ENCODE data around the gene NR1I2.

Gene NR1I2

GRCh38 chr3:119800844-119801243, 18.9 kb downstream of the NR1I2 start:
- Histone ChIP-seq H3K4me3 (ENCODE audit: low read length, poor library complexity, severe bottlenecking) (no peak overlapping the region), H3K9me3 (ENCODE audit: insufficient read depth, low read depth, low read length) (no peaks in the 10 kb centered on the region), H3K4me1 (ENCODE audit: insufficient read depth, low read length, poor library complexity, severe bottlenecking) (no peaks in the 10 kb centered on the region), H3K36me3 (ENCODE audit: insufficient read depth, low read length) (no peaks in the 10 kb centered on the region), H3K9ac (ENCODE audit: low read depth, low read length, poor library complexity, severe bottlenecking) (no peak overlapping the region), H2AFZ (ENCODE audit: low read length) (no peak overlapping the region), H3K4me2 (ENCODE audit: low read depth, low read length, poor library complexity, severe bottlenecking) (no peak overlapping the region), H3K79me2 (ENCODE audit: insufficient read depth, low read length) (no peaks in the 10 kb centered on the region), H3K27me3 (ENCODE audit: insufficient read depth, low read length, poor library complexity, severe bottlenecking) (no peaks in the 10 kb centered on the region), H3F3A (ENCODE audit: low read depth) (no peaks in the 10 kb centered on the region), H4K20me1 (ENCODE audit: insufficient read depth, low read length, poor library complexity, severe bottlenecking) (no peaks in the 10 kb centered on the region), H3K9me2 (replicated peaks; ENCODE audit: low read depth, low read length) (no peaks in the 10 kb centered on the region)
- TF ChIP-seq EZH2phosphoT487 (IDR thresholded peaks at IDR 0.05; ENCODE audit: borderline replicate concordance), result no peak
- TF ChIP-seq CTCF (conservative IDR thresholded peaks at IDR 0.05; ENCODE audit: low read length), result no peak

GRCh38 chr3:119808244-119808643, 26.3 kb downstream of the NR1I2 start:
- no peaks in the 10 kb centered on the region for H3K9me3 ChIP-seq (ENCODE audit: insufficient read depth, low read depth, low read length)
- no peak overlapping the region for H3K4me2 ChIP-seq (ENCODE audit: low read depth, low read length, poor library complexity, severe bottlenecking)
- no peaks in the 10 kb centered on the region for H3K36me3 ChIP-seq (ENCODE audit: insufficient read depth, low read length)
- H3F3A ChIP-seq (ENCODE audit: low read depth), result no peaks in the 10 kb centered on the region
- H3K9ac ChIP-seq (ENCODE audit: low read depth, low read length, poor library complexity, severe bottlenecking), result no peak overlapping the region
- no peak for TF ChIP-seq CTCF (conservative IDR thresholded peaks at IDR 0.05; ENCODE audit: low read length)
- no peak for TF ChIP-seq EZH2phosphoT487 (IDR thresholded peaks at IDR 0.05; ENCODE audit: borderline replicate concordance)
- H3K9me2 ChIP-seq (replicated peaks; ENCODE audit: low read depth, low read length), result no peaks in the 10 kb centered on the region
- no peak overlapping the region for H2AFZ ChIP-seq (ENCODE audit: low read length)
- H4K20me1 ChIP-seq (ENCODE audit: insufficient read depth, low read length, poor library complexity, severe bottlenecking), result no peaks in the 10 kb centered on the region
- H3K4me3 ChIP-seq (ENCODE audit: low read length, poor library complexity, severe bottlenecking), result no peak overlapping the region
- no peaks in the 10 kb centered on the region for H3K79me2 ChIP-seq (ENCODE audit: insufficient read depth, low read length)
- H3K4me1 ChIP-seq (ENCODE audit: insufficient read depth, low read length, poor library complexity, severe bottlenecking), result no peaks in the 10 kb centered on the region
- no peaks in the 10 kb centered on the region for H3K27me3 ChIP-seq (ENCODE audit: insufficient read depth, low read length, poor library complexity, severe bottlenecking)

- Histone ChIP-seq H3K9me2 (replicated peaks; ENCODE audit: low read depth, low read length) (no peaks in the 10 kb centered on the region), H3F3A (ENCODE audit: low read depth) (no peaks in the 10 kb centered on the region), H3K4me1 (ENCODE audit: insufficient read depth, low read length, poor library complexity, severe bottlenecking) (no peaks in the 10 kb centered on the region), H3K27me3 (ENCODE audit: insufficient read depth, low read length, poor library complexity, severe bottlenecking) (no peaks in the 10 kb centered on the region), H4K20me1 (ENCODE audit: insufficient read depth, low read length, poor library complexity, severe bottlenecking) (no peaks in the 10 kb centered on the region), H3K79me2 (ENCODE audit: insufficient read depth, low read length) (no peaks in the 10 kb centered on the region), H3K4me3 (ENCODE audit: low read length, poor library complexity, severe bottlenecking) (no peak overlapping the region), H3K36me3 (ENCODE audit: insufficient read depth, low read length) (no peaks in the 10 kb centered on the region), H3K9me3 (ENCODE audit: insufficient read depth, low read depth, low read length) (no peaks in the 10 kb centered on the region), H3K9ac (ENCODE audit: low read depth, low read length, poor library complexity, severe bottlenecking) (no peak overlapping the region), H3K4me2 (ENCODE audit: low read depth, low read length, poor library complexity, severe bottlenecking) (no peak overlapping the region), H2AFZ (ENCODE audit: low read length) (no peak overlapping the region)
- TF ChIP-seq CTCF (conservative IDR thresholded peaks at IDR 0.05; ENCODE audit: low read length) (no peak), EZH2phosphoT487 (IDR thresholded peaks at IDR 0.05; ENCODE audit: borderline replicate concordance) (no peak)
These were observed 26.9 kb downstream of the NR1I2 start for GRCh38 chr3:119808843-119809242.
